NCI-H345 treated with DMSO at 0.1 percent for 48 hours (cell line): Measurements from ENCODE around the gene TSPAN19.
A peak's percentile ranks its signal among the peaks of the same experiment; 100 is the strongest.
"Not testable (repeated sequence)": the region's sequence is repeated elsewhere in the genome, so short reads cannot be mapped to it uniquely, and the experiment has no call there.

Source experiments
- DNase-seq: peaks from one replicate; lab custom pipeline; 2025; ENCODE audit not compliant: unreplicated experiment; lab: John Stamatoyannopoulos, UW

TSPAN19 gene

GRCh38 chr12:85036234-85036707 is at the start of gene TSPAN19, which contains the start of gene LRRIQ1:
TSS of gene TSPAN19 (minus strand) at chr12:85036277. CDS start at chr12:85029946, 6,331 bp downstream.
TSS of gene LRRIQ1 (plus strand) at chr12:85036351. CDS start at chr12:85038177, 1,826 bp downstream.
- peak; percentile 96 for DNase-seq

GRCh38 chr12:85085066-85085465 is 49.0 kb upstream of the TSPAN19 start:
- DNase-seq = no peak

DNA sequence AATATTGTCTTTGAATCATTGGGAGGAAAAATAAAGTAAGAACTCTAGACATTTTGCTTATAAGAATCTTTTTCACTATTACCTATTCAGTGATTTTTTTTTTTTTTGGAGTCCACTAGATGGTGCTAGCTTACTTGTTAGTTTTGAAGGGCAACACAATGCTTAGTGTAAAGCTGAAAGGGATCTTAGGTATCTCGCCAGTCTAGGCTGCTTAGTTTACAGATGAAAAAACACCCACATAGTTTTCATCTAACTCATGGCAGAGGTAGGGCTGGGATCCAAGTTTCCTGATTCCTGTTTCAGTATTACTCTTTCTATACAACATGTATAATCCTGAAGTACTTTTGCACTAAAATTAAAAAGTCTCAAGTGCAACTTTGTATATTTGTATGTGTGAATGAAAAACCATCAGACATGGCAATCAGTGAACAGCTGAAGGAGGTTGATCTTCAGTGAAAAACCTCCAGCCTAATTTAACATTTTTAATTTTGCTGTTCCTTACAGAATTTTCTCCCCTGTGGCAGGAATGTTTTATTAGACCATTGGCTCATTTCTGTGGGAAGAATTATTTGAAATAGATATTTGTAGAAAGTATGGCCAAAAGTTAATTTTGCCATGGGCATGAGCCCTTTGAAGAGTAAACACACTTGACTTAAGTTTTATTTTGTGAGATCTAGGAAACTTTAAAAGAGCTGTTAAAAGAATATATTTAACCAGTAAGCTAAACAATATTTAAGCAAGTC is 40.8 kb upstream of the TSPAN19 start:
- peak; percentile 54 for DNase-seq

DNA sequence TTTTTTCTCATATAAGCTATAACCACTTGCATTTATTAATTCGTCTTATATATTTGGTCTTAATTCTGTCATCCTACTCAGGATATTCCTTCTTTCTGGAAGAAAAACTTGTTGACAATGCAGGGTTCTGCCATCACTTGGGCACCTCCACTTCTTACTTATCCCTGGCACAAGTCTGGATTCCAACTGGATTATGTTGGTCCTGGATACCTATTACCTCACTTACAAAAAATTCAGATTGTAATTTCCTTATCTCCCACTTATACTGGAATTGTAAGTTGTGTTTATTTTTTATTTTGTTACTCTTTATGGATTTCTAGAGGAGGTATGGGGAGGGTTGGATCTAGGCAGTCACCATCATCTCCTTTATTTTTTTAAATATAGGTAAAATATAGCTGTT is 36.7 kb upstream of the TSPAN19 start:
- DNase-seq = no peak

- no peak for DNase-seq
Observed at GRCh38 chr12:85065837-85066482, 29.9 kb upstream of the TSPAN19 start.

DNA sequence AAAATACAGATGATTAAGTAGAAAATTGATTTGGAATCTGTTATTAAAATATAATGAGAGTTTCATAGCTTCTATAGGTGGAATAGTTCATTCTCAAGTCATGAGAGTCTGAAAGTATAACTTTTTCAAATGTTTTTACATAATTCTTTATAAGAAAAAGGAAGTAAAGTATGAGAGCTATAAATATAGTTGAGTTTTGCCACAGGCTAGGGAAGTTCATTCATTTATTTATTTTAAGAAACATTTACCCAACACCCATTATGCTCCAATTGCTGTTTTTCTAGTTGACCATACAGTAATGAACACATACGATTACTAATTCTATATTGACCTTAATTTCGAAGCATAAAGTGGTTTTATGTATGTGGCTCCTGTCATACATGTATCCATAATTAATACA is 24.8 kb upstream of the TSPAN19 start:
- no peak for DNase-seq

- no peak for DNase-seq
Observed at GRCh38 chr12:85059594-85059993, 23.5 kb upstream of the TSPAN19 start.

GRCh38 chr12:85058339-85058738 is 22.3 kb upstream of the TSPAN19 start:
- DNase-seq = no peak

GRCh38 chr12:85057370-85057963 is 21.4 kb upstream of the TSPAN19 start:
- no peak for DNase-seq

- no peak for DNase-seq
Observed at GRCh38 chr12:85043829-85044228, 7.8 kb upstream of the TSPAN19 start.

DNA sequence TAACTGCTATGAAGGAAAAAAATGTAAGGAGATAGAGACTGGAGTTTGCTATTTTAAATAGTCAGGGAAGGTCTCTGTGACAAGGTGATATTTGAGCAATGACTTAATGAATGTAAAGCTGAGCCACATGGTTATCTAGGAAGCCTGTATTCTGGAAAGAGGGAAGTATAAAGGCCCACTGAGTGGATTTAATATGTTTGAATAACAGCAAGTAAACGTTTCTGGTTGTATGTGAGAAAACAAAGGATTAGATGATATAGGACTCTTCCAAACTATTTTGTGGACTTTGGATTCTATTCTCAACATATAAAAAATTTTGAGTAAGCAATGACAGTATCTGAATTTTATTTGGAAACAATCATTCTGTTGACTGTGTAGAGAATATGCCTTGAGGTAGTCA is 5.3 kb upstream of the TSPAN19 start:
- no peak for DNase-seq

DNA sequence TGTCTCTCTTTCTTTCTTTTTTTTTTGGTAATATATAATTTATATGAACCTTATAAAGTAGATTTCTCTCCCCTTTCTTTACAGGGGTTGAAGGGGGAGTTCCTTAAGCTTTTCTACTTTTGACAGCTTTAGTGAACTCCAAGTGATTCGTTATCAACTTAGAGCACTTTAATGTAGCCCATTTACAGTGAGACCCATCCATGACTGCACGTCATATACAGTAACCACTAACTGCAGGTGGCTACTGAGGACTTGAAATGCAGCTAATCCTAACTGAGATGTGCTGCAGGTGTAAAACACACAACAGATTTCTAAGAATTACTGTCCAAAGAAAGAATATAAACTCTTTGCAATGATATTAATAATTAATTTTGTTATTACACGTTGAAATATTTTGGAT is 656 bp upstream of the TSPAN19 start:
- peak; percentile 38 for DNase-seq

- peak; percentile 28 for DNase-seq
Observed at GRCh38 chr12:85029456-85029855, 6.6 kb downstream of the TSPAN19 start.

DNA sequence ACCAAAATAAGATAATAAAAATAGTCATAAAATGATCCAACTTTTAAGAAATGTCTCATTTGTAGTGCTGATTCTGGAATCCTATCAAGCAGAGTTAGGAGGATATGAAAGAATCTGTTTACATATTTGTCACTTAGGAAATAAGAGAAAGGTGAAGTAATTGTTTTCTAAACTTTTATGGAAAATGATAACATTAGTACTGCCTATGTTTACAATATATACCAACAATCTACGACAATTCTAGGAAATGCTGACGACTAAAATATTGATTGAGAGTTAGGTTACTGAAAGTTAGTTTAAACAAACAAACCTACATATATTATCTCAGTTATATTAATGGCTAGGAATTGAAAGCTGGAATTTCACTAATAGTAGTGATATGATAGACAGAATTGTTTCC is 18.0 kb downstream of the TSPAN19 start:
- DNase-seq = no peak

DNA sequence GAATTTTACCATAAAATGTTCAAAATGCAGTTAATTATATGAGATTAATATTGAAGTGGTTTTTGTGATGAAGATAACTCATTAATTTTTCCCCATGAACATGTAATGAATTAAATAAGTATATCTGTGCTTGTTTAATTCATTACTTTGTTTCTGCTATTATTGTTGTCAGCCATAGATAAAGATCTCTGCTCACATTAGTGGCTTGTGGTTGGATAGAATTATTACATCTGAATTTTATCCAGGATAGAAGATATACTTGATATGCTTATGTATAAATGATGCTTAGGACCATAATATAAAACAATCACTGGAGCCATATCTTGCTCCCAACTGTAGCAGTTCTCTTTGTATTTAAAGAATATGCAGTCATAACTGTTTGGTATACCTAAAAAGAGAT is 18.5 kb downstream of the TSPAN19 start:
- DNase-seq = no peak

- no peak for DNase-seq
Observed at GRCh38 chr12:85017133-85017532, 18.9 kb downstream of the TSPAN19 start.

DNA sequence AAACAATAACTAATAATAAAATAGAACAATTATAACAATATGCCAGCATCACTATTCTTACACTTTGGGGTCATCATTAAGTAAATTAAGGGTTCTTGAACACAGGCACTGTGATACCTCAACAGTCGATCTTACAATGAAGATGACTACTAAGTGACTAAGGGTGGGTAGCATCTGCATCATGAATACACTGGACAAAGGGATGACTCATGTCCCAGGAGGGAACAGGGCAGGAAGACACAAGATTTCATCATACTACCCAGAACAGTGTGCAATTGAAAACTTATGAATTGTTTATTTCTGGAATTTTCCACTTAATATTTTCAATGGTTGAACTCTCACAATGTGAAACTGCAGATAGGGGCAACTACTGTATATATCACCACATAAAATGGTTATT is 19.7 kb downstream of the TSPAN19 start:
- DNase-seq = no peak

- no peak for DNase-seq
Observed at GRCh38 chr12:85007836-85008235, 28.2 kb downstream of the TSPAN19 start.

DNA sequence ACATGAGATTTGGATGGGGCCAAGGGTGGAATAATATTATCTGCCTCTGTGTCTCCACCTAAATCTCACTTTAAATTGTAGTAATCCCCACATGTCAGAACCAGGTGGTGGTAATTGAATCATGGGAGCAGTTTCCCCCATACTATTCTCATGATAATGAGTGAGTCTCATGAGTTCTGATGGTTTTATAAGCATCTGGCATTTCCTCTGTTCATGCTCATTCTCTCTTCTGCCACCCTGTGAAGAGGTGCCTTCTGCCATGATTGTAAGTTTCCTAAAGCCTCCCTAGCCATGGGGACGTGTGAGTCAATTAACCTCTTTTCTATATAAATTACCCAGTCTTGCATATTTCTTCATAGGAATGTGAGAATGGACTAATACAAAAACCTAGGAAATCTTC is 29.9 kb downstream of the TSPAN19 start:
- DNase-seq = no peak

- DNase-seq = no peak
Observed at GRCh38 chr12:85005615-85006014, 30.5 kb downstream of the TSPAN19 start.

- DNase-seq = not testable (repeated sequence)
Observed at GRCh38 chr12:85005047-85005446, 31.0 kb downstream of the TSPAN19 start.

DNA sequence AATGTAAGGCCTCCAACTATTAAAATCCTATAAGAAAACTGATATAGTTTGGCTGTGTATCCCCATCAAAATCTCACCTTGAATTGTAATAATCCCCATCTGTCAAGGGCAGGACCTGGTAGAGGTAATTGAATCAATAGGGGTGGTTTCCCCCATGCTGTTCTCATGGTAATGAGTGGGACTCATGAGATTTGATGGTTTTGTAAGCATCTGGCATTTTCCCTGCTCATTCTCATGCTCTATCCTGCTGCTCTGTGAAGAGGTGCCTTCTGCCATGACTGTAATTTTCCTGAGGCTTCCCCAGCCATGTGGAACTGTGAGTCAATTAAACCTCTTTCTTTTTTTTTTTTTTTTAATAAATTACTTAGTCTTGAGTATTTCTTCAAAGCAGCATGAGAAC is 31.9 kb downstream of the TSPAN19 start:
- DNase-seq = no peak
